SU-DHL-6 (cell line): Measurements from ENCODE around the gene IAPP.

Experiments used
- EZH2phosphoT487 ChIP-seq: fragments of 200-600 bp; sonication (generic), shearing (Covaris generic); conservative IDR thresholded peaks from 2 replicates; pipeline ENCODE4 v1.6.1; 2018; ENCODE audit warnings: mild to moderate bottlenecking, antibody characterized with exemption, low read length, moderate library complexity, mixed read lengths
- TF ChIP-seq, protein P1 (sequence below): fragments of 200-600 bp; sonication (generic); IDR thresholded peaks from one replicate; pipeline ENCODE4 v1.5.1; 2017; ENCODE audit warnings: antibody characterized with exemption, mild to moderate bottlenecking, low read length, moderate library complexity; ENCODE audit not compliant: insufficient read depth, poor library complexity, severe bottlenecking

DNA sequence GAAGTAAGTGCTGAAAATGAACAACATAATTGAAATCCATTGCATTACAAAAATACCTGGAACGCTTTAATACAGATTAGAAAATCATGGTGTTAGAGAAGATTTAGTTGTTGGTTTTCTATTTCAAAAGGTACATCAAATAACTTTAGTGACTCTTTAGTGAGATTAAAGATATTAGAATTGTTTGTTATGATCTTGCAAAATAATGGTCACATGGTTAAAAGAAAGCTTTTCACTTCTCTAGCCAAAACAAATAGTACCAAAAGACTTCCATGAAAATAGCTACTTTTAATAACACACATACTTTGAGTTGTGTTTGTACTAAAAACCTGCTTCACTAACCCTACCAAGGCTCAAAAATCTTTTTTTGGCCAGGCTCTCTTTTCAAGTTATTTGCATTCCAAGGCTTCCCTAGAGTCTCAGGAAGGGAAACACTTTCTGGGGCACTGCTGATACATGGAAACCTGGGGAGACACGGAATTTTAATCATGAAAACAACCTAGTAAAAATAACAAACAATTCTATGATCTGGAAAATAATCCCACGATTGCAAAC lies 37.9 kb upstream of the IAPP start, which contains the start of gene SLCO1A2:
- TF ChIP-seq, protein P1, sequence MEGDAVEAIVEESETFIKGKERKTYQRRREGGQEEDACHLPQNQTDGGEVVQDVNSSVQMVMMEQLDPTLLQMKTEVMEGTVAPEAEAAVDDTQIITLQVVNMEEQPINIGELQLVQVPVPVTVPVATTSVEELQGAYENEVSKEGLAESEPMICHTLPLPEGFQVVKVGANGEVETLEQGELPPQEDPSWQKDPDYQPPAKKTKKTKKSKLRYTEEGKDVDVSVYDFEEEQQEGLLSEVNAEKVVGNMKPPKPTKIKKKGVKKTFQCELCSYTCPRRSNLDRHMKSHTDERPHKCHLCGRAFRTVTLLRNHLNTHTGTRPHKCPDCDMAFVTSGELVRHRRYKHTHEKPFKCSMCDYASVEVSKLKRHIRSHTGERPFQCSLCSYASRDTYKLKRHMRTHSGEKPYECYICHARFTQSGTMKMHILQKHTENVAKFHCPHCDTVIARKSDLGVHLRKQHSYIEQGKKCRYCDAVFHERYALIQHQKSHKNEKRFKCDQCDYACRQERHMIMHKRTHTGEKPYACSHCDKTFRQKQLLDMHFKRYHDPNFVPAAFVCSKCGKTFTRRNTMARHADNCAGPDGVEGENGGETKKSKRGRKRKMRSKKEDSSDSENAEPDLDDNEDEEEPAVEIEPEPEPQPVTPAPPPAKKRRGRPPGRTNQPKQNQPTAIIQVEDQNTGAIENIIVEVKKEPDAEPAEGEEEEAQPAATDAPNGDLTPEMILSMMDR = no peak
- TF ChIP-seq EZH2phosphoT487 = no peak
